GM21528 (cell line): ENCODE data around the gene CRYBA1.
"Not testable (repeated sequence)": the region's sequence is repeated elsewhere in the genome, so short reads cannot be mapped to it uniquely, and the experiment has no call there.

ENCODE experiments used
- ATAC-seq: cut with Tn5 transposase; IDR thresholded peaks from one replicate; pipeline ENCODE4 v1.9.1; 2021; ENCODE audit warnings: mild to moderate bottlenecking, moderate library complexity; ENCODE audit not compliant: unreplicated experiment, low FRiP score

CRYBA1 gene, protein sequence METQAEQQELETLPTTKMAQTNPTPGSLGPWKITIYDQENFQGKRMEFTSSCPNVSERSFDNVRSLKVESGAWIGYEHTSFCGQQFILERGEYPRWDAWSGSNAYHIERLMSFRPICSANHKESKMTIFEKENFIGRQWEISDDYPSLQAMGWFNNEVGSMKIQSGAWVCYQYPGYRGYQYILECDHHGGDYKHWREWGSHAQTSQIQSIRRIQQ

DNA sequence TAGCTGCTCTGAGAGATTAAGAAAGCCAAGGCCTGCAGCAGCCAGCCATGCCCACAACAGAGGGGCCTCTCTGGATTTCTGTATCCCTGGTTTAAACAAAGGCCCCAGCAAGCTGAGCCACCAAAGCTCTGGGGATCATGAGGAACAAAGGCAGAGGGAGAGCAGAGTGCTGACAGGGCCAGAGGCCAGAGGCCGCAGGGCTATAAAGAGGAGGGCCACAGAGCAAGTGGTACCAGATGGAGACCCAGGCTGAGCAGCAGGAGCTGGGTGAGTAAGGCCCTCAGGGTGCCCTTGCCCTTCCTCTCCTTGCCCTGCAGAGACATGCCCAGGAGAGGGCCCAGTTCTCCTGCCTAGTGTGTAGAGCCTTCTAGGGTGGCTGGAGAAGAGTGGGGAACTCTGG is at the start of gene CRYBA1:
Gene CRYBA1 (plus strand): TSS at position 232 of the 400 bp plus-strand sequence. CDS start 5 bp downstream, at position 237.
- no peak for ATAC-seq

DNA sequence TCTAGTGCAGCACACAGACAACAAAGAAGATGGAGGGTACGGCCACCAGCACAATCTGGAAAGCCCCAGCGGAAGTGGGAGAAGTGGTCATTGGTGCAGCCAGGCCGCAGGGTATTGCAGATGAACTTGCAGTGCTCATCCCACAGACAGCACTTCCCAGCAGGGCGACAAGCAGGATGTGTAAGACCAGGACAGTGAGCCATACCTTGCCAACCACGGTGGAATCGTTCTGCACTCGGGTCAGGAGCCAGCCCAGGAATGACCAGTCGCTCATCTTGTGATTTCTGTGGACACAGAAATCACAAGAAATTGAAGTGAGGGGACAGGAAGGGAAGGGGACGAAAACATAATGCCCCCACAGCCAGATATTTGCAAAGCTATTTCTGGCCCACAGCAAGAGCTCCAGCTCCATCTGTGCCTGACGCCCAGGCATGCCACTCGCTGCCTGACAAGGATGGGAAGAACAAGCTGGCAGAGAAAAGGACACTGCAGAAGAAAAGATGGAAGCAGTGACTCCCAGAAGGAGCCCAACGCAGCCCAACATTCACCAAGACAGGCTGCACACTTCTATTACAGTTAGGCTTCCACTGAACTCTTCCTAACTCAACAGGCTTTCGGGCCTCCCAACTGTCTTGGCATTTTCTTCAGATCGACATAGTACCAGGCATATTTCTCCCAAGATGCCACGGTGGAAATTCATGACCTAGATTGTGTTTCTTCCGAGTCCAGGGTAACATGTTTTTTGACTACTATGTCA is 49.0 kb upstream of the CRYBA1 start:
- ATAC-seq, result no peak

DNA sequence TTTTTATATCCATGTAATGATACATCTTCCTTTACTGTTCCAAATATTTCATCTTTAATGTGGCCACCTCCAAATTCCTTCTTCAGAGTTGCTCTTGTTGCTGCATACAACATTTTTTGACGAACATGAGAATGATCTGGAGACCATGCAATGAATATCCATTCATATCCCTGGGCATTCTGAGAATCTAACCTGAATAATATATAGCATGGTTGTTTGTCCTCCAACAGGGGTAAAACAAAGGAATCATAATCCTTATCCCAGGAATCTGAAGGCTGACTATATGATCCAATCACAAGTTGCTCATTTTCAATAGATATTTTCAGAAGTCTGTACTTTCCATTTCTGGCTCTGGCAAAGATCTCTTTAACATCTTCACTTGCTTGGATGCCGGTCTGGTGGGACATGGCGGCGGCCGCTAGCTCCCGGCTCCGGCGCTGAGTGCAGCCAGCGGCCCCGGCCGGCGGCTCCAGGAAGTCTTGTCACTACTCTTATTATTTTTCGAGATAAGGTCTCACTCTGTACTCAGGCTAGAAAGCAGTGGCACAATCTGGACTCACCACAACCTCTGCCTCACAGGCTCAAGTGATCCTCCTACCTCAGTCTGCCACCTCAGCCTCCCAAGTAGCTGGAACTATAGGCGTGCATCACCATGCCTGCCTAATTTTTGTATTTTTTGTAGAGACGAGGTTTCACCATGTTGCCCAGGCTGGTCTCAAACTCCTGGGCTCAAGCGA is 42.4 kb upstream of the CRYBA1 start:
- not testable (repeated sequence) for ATAC-seq

DNA sequence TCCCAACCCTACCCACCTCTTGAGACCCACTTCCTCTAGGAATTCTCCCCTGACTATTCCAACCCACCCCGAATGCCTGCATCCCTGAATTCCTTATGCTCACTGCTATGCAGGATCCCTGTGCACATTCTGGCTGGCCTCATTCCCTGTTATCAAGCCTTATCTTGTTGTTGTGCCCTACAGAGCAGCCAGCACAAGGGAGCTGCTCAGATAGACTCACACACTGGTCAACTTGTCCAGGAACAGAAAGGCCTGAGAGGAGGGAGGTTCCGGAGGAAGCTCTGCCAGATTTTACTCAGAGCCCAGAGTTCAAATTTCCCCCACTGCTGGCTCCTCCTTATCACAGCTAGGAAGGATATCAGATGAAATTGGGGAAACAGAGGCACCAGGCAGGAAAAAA is 41.6 kb upstream of the CRYBA1 start:
- ATAC-seq, result no peak

DNA sequence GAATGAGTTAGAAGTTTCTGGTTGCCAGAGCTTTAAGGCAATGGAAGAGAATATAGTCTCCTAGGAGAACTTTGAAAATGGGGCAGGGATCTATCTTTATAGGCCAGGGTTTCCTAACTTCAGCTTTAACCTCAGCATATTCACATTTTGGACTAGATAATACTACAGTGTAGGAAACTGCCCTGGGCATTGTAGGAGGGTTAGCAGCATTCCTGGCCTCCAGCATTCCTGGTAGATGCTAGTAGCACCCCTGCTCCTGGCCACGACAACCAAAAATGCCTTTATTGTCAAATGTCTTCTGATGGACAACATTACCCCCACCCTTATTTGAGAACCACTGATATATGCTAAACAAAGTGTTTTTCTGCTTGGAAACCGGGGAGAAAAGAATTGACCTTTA is 38.7 kb upstream of the CRYBA1 start:
- ATAC-seq, result no peak

DNA sequence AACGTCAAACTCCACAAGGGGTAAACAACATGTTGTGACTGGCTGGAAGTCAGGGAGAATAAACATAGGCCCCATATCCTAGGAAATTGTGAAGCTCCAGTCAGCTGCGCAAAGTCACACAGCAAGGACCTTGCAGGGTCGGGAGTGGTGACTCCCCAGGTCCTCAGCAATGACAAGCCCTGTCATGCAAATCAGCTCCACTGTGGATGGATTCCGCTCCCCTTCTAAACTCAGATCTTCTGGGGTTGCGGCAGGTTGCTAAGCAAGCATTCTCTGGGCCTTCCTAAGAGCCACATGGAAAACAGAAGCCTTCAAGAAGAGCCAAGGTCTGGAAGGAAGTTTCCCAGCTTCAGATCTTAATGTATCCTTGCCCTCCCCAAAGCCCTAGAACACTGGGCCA is 37.6 kb upstream of the CRYBA1 start:
- no peak for ATAC-seq

DNA sequence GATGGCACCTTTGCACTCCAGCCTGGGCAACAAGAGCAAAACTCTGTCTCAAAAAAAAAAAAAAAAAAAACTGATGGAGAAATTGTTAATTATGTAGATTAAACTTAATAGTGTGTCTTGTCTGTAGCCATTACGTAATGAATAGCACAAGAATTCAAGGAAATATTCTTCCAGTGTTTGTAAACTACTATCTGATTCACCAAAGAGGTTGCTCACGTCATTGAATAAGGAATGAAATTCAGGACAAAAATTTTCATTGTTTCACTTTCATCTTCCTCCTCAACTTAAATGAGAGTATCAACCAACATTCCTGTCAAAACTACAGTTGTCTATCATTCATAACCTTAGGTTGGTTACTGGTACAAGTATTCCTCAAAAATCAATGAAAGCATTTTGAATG is 35.8 kb upstream of the CRYBA1 start:
- no peak for ATAC-seq

DNA sequence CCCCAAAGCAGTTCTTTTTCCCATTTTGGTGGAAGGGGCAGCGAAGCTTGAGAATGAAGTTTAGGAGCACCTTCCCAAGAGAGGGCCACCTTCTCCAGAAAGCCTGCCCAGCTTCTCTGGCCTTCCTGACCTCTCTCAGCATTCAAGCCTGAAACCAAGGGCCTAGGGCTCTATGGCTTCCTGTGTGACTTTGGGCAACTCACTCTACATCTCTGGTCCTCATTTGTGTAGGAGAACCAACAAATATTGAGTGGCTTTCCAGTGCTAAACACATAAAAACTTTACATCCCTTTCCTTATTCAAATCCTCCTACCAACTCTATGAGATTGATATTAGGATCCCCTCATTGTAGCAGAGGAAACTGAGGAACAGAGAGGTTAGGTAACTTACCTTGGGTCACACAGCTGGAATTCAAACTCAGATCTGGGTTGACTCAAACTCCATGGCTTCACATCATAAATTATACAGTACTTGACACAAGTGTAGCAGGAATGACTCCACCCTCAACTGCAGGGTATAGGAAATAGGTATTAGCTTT is 34.5 kb upstream of the CRYBA1 start:
- ATAC-seq, result no peak

DNA sequence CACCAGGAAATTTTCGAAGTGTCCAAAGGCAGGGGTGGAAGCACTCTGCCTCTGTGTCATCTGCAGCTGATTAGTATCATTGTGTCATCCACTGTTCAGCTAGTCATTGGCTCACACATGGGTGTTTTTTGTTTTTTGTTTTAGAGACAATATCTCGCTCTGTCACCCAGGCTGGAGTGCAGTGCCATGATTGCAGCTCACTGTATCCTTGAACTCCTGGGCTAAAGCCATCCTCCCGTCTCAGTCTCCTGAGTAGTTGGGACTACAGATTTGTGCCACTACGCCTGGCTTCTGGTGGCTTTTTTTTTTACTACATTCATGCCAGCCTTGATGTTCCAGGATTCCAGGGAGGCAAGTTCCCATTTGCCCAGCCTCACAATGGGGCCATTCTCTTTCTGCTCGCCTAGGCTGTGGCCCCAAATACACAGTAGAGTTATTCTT is 34.0 kb upstream of the CRYBA1 start:
- ATAC-seq, result no peak

DNA sequence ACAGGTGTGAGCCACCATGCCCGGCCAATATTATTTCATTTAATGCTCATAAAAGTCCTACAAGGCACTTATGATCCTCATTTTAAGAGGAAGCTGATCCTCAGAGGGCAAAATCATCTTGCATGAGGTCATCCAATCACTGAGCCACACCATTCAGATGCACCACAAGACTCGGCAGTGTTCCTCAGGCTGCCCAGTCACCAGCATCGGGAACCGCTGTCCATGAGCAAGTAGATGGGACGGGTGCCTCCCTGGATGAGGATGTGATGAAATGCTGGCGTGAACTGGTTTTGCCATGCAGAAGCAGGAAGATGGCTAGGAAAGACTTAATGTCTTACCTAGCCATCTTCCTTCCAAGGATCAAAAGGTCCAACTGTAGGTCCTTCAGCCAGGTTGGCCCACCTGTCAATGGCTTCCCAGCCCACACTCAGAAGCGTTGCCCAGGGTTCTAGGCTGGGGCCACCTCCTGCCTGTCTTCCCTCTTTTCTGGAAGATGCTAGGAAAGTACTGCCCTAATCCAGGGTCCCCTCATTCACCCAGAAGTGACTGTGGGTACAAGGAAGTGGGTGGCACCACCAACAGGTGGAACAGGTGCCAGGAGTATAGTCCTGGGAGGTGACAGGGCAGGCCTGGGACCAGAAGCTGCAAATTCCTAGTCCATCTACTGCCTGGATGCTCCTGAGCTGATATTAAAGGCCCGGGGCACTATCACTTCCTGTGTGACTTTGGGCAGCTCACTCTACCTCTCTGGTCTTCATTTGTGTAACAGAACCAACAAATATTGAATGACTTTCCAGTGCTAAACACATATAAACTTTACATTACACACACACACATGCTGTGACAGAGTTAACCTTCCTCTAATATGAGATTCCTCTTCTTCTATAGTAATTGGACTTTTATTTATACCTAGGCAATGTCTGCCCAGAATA is 32.2 kb upstream of the CRYBA1 start:
- no peak for ATAC-seq

DNA sequence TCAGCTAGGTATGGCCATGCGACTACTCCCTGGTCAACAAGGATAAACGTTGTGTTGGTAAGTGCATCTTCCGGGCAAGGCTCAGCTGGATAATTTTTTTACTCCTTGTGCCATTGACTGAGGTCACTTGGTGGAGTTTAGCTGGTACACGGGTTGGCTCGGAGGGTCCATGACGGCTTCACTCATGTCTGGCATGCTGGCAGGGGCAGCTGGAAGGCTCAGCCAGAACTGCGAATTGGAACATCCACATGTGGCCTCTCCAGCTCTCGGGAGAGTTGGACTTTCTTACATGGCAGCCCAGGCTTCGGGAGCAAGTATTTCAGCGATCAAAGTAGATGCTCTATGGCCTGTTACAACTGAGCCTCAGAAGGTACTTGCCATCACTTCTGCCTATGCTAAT is 31.5 kb upstream of the CRYBA1 start:
- ATAC-seq, result no peak

DNA sequence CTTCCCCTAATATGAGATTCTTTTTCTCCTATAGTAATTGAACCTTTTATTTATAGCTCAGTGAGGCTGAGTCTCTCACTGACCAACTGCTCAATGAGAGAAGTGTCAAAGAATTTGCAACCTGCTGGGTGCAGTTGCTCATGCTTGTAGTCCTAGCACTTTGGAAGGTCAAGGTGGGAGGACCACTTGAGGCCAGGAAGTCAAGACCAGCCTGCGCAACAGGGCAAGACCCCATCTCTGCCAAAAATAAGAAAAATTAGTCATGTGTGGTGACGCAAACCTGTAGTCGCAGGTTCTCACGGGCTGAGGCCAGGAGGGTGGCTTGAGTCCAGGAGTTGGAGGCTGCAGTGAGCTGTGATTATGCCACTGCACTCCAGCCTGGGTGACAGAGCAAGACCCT is 30.9 kb upstream of the CRYBA1 start:
- no peak for ATAC-seq

DNA sequence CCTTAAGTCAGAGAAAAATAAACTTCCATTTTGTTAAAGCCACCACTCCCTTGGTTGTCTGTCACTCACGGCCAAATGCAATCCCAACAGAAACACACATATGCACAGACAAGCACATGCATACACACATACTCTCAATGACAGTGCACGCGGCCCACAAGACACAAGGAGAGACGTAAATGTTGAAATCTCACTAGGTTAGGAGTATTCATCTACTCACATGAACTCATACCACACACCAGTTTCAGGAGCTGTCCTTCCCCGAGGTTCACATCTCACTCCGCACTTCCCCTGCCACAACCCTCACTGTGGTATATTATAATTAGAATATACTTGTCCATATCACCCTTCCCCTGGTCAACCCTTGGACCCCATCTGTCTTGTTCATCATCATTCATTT is 30.5 kb upstream of the CRYBA1 start:
- no peak for ATAC-seq

DNA sequence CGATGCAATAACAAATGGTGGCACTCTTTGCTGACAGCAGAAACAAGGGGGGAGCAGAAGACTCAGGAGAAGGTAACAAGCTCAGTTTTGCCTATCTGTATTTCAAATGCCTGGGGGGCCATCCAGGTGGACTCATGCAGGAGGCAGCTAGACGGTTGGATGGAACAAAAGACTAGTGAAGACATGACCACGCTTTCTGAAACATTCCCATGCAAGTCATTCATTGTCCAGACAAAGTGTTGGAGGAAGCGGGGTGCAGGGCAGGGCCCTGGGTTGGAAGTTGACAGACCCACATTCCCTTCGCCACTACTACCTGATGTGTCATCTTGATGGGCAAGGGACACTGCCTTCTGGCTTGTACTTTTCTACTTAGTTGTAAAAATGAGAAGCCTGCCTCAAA is 29.8 kb upstream of the CRYBA1 start:
- ATAC-seq, result no peak

DNA sequence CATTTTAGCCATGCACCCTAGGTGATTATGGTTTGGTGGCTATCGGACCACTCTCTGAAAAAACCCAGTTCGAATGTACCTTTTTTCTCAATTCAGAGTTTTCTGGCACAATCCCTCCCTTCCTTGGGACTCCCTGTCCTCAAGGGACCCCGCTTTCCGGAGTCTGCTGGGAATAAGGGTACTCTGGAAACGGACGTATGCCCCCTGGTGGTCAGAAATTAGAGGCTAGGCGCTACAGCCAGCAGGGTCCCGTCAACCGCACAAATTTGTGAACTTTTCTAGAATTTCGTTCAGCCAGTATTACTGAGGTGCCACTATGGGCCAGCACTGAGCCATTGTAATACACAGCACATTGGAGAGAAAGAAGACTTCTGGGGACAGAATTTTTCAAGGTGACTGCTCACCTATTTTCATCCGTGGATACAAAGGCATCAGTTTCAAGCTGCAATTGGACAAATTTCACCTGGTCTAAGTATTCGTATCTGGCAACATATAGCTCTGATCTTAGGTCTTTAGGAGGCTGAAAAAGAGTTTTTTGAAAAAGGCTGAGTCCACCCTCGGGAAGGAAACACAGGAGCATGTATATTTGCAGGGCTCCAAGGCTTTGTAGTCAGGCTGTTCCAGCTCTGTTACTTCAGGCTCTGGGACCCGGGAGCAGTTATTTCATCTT is 27.1 kb upstream of the CRYBA1 start:
- ATAC-seq, result peak; percentile 54

DNA sequence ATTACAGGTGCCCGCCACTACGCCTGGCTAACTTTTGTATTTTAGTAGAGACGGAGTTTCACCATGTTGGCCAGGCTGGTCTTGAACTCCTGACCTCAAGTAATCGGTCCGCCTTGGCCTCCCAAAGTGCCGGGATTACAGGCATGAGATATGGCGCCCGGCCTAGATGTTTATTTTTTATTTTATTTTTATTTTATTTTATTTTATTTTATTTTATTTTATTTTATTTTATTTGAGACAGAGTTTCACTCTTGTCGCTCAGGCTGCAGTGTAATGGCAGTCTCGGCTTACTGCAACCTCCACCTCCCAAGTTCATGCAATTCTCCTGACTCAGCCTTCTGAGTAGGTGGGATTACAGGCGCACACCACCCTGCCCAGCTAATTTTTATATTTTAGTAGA is 25.3 kb upstream of the CRYBA1 start:
- not testable (repeated sequence) for ATAC-seq

DNA sequence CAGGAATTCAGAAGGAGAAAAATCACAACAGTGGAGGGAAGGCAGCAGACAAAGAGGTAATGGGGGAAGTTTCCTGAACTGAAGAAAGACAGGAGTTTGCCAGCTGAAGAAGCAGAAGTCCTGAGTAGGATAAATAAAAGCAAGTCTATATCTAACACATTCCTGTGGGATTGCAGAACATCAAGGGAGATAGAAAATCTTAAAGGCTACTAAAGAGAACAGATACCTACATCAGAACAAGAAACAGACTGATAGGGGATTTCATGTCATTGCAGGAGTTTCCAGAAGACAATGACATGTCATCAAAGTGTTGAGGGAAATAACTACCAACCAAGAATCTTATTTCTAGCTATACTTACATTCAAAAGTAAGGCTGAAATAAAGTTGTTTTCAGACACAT is 21.3 kb upstream of the CRYBA1 start:
- no peak for ATAC-seq

DNA sequence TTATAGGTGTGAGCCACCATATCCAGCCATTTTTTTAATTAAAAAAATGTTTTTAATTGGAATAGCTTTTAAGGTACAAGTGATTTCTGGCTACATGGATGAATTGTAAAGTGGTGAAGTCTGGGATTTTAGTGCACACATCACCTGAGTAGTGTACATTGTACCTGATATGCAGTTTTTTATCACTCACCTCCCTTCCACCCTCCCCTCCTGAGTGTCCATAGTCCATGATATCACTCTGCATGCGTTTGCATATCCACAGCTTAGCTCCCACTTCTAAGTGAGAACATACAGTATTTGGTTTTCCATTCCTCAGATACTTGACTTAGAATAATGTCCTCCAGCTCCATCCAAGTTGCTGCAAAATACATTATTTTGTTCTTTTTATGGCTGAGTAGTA is 13.4 kb upstream of the CRYBA1 start:
- ATAC-seq, result no peak

DNA sequence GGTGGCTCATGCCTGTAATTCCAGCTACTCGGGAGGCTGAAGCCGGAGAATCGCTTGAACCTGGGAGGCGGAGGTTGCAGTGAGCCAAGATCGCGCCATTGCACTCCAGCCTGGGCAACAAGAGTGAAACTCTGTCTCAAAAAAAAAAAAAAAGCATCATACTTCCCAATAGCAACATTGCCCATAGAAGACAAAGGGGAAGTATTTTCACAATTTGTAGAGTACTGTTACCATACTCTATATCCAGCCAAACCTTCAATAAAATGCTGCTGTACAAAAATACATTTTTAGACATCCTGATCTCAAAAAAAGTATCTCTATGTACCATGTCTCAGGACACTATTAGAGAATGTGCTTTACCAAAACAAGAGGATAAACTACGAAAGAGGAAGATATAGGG is 11.7 kb upstream of the CRYBA1 start:
- ATAC-seq, result not testable (repeated sequence)

DNA sequence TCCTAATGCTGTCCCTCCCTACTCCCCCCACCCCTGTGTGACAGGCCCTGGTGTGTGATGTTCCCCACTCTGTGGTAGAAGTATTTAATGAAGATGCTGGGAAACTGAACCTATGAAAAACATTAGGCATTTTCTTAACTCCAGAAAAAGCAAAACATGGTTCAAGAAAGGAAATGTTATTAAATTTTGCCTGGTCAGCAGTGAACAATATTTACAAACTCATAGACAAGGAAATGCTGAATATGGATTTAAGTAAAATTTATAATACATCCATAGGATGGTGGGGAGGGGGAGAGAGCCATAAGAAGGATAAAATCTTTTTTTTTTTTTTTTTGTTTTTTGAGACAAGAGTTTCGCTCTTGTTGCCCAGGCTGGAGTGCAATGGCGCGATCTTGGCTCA is 10.8 kb upstream of the CRYBA1 start:
- ATAC-seq, result no peak
